HG03432 (cell line): Measurements from ENCODE around the gene RHEB.

Source experiments
- ATAC-seq: cut with Tn5 transposase; IDR thresholded peaks from one replicate; pipeline ENCODE4 v1.9.1; 2021; ENCODE audit warnings: mild to moderate bottlenecking, moderate library complexity; ENCODE audit not compliant: unreplicated experiment

The RHEB gene

DNA sequence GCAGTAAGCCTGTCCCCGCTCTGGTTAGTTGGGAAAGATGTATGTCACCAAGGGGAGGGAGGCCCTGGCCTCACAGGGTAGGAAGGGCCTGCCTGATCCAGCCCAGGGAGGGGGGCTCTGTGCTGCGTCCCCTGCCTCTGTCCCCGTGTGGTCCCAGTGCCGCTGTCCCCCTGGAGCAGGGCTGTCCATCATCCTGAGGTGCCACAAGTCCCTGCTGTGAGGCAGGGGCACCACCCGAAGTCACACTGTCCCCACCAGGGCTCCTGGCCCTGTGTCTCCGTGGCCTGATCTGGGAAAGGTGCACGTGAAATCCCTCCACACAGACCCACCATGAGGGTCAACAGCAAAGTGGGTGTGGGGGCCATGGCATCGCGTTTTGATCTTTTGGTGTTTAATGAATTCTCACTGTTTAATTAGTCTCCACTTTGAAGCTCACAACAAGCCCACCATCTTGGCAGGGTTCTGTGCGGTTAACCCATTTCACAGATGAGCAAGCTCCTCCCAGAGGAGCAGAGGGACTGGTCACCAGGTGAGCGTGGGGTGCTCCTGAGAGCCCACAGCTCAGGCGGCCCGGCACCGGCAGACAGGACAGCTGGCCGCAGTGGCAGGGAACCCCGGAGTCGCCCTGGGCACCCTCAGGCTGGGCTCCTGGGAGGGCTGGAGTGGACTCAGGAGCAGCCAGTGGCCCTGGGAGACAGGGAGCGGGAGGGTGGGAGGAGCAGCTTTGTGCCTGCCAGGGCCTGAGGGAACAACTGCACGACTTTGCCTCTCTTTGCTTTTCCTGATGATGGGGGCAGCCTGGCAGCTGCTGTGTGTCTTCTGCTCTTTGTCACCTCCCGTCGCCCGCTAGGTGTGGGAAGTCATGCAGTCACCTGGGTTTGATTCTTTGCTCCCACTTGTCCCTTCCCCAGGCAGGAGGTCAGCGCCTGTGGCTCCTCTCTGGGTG lies 67.8 kb downstream of the RHEB start:
- no peak for ATAC-seq

DNA sequence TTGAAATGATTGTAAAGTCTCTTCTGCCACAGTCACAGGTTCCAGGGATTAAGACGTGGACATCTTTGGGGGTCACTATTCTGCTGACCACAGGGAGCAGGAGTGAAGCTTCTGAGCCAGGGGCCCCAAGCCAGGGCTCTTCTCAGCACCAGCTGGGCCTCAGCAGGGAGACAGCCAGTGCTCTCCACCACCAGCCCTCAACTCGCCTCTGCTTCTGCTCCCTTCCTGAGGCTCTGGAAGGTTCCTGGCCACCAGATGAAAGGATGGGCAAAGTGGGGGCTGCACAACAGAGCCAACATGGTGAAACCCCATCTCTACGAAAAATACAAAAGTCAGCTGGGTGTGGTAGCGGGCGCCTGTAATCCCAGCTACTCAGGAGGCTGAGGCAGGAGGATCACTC lies 68.5 kb downstream of the RHEB start:
- no peak for ATAC-seq

DNA sequence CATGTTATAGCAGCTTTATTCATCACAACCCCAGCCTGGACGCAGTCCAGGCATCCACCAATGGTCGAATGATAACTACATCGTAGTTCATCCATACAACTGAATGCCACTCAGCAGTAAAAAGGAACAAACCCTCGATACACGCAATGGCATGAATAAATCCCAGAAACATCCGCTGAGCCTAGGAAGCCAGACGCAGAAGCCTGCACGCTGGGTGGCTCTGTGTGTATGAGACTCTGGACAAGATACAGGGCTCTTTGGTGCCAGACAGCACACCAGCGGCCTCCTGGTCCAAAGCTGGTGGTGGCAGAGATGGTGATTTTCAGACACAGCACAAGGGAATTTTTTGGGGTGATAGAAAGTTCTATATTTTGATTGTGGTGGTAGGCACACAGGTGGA lies 69.7 kb downstream of the RHEB start:
- no peak for ATAC-seq

DNA sequence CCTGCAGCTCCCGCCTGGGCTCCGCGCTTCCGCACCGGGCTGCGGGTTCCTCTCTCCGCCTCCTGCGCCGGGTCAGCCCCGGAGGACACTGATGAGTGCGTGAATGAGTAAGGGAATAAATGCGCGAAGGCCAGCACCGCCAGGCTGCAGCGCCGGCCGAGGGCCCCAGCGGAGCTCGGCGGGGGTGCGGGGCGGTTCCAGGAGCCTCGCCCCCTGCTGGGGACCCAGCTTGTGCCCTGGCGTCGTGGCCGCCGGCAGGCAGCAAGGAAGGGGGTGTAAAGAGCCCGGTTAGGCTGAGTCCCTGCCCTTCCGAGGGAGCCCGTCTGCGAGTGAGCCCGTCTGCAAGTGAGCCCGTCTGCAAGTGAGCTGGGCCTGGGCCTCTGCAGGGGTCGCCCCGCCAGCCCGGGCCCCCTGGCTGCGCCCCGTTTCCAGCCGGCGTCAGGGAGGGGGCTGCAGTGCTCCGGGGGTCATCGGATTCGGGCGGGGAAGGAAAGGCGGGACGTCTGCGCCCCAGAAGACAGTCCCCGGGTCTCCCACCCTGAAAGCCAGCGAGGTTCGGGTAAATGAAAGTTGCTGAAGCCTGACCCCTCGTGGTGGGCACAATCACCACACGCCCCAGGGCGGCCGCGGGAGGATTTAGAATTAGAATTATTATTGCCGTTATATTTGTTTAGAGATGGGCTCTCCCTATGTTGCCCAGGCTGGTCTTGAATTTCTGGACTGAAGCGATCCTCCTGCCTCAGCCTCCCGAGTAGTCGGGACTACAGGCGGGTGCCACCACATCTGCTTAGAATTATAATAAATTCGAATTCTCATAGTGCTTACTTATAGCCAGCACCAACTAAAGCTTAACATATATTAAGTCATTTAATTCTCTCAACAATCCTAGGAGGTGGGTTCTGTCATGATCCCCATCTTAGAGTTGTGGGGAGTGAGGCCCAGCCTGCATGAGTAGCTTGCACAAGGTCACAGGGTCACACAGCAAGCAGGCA lies 71.1 kb downstream of the RHEB start:
- ATAC-seq: peak; percentile 70

DNA sequence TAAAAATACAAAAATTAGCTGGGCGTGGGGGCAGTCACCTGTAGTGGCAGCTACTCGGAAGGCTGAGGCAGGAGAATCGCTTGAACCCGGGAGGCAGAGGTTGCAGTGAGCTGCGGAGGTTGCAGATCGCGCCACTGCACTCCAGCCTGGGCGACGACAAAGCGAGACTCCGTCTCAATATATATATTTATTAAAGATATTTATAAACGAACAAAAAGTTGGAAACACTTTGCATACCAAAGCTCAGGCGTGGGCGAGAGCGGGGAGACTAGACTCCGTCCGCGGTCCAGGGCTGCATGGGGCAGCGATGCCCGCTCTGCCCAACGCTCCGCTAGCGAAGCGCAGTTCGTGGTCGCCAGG lies 71.8 kb downstream of the RHEB start:
- ATAC-seq: no peak

DNA sequence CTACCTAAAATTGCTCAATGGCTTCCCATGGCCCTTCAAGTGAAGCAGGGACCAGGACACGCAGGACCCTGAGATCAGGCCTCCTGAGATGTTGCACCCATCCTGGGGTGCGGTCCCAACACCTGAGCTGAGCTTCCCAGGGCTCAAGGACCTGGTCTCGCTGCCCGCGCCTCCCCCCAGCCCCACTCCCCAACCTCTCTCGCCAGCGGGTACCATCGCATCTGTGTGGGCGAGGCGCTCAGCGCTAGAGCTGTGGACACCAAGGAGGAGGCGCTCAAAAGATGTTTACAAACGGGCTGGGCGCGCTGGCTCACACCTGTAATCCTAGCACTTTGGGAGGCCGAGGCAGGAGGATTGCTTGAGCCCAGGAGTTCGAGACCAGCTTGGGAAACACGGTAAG lies 72.4 kb downstream of the RHEB start:
- no peak for ATAC-seq

DNA sequence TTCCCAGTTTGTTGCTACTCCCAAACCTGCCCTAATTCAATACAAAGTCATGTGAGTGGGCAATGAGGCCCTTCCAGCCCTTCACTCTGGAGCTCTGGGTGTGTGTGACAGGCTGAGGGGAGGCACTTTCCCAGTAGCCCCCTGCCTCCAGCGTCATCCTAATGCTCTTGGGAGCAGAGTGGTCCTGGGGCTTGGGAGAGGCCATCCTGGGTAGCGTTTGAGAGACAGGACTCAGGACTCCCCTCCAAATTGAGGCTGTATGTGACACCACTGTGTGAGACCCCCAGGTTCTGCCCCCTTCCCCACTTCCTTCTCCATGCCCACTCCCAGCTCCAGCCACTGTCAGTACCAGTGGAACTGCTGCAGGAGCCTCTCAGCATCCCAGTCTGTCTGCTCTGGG lies 73.3 kb downstream of the RHEB start:
- no peak for ATAC-seq

DNA sequence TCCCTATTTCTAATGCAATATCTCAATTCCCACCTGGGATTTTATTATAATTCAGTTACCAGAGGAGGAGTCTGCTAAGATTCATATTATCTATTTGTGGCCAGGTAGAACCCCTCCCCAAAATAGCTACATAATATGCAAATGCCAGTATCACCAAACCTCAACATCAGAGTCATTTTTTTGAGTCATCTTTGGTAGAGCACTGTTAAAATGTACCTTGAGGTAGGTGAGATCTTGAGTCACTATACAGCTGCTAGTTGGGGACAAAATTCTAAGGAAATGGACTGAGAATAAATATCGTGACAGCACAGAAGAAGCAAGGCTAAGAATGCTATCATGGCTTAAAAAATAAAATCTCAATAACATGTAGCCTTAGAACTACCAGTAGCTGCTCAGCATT lies 75.1 kb downstream of the RHEB start:
- ATAC-seq: no peak

DNA sequence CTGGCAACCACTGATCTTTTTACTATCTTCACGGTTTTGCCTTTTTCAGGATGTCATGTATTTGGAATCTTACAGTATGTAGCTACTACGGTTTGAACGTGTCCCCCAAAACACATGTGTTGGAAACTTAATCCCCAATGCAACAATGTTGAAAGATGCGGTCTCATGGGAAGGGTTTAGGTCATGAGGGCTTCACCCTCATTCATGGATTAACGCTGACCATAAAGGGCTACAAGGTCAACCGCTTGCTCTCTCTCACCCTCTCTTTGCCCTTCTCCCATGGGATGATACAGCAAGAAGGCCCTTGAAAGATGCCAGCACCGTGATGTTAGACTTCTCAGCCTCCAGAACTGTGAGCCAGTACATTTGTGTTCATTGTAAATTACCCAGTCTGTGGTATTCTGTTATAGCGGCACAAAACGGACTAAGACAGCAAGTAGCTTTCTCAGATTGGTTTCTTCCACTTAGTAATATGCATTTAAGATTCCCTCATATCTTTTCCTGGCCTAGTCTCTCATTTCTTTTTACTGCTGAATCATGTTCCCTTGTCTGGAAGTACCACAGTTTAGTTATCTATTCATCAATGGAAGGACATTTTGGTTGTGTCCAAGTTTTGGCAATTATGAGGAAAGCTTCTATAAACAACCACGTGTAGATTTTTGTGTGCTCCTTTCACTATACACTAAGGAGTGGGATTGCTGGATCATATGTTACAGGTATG lies 76.8 kb downstream of the RHEB start:
- ATAC-seq: no peak

DNA sequence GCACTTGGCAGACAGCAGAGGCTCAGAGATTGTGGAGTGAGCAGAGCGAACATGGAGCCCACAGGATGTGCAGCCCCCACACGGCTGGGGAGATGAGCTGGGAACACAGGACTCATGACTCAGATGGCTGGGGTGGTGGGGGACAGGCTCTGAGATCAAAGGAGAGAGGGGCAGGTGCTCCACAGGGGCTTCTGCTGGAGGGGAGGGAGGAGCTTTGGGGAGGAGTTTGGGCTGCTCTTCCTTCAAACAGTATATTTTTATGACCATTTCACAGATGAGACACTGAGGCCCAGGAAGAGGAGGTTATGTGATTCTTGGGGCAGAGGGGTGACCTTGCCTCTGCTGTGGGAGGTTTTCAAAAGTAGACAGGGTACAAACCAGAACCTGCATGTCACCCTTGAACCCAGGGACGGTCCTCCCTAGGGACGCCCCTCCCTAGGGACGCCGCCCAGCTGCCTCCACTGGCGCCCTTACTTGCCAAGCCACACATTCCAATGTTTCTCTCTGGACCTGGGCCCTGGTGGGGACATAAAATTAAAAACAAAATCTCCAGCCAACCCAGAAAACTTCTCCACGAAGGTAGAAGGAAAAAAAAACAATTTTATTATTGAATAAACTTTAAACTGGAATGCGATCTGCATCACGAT lies 78.8 kb downstream of the RHEB start:
- ATAC-seq: no peak

DNA sequence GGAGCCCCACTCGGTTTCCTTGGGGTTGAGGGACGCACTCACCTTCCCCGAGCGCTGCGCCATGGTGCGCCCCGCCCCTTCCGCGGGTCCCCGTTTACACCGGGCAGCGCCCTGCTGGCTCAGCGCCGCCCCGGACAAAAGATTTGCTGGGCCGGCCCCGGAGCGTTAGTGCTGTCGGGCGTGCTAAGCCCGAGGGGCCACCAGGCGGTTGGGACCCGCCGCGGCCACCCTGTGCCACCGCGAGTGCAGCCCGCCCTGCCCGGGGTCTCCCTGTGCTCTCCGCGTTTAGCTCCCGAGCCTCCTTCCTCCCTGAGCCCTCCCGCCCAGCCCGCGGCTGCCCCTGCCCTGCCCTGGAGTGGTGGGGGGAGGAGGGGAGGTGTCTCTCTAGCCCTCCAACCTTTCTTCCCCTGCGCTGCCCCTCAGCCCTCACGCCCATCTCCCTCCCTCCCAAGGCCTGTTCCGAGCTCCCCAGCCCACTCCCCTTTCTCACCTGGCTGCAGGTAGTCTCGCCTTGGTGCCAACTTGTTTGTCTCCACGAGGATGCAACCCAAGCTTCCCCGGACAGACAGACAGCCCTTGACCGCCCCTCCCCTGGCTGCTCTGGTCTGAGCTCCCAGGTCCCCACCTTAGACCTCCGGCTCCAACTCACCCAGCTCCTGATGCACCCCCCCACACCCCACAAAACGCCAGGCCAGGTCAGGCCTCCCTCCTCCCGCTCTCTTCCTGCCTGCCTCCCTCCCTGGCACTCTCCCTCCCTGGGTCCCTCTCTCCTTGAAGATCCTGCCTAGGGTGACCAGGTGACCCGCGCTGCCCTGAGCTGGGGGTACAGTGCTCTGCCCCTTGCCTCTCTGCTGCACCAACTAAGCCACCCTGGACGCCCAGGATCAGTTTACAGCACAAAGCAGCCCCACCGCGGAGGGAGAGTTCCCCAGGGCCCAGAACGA lies 79.6 kb downstream of the RHEB start, which contains the start of gene CRYGN:
Gene CRYGN, minus strand, starts transcription at position 287 of the 944 bp plus-strand sequence. Its CDS starts 224 bp downstream, at position 63.
- no peak for ATAC-seq

DNA sequence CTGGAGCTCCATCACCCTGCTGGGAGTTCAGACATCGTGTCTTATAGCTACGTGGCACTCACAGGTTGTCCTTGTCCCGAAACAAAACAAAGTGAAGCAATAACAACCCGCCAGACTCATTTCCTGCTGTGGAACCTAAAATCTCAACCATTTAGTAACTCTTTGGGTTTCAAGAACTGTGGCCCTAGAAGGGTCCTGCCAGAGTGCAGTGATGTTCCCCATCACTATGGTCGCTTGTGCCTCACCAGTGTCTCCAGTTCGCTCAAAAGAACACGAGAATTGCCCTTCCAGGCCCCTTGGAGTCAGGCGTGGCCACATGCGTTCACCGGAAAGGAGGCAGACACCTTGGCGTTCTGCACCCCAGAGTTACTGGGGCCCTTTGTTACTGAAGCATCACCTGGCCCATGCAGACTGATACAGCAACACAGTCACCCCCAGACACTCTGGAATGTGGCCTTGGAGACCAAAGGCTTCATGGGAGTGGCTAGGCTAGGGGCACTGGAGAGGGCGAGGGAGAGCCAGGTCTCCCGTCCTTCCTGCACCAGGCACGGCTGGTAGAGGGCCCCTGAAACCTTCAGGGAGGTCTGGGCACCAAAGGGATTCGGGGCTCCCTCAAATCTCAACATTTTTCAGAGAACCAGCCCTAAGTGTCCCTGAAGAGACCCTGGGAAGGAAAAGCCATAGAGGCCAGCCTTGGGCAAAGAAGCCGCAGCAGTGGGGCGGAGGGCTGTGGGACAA lies 80.7 kb downstream of the RHEB start:
- no peak for ATAC-seq

DNA sequence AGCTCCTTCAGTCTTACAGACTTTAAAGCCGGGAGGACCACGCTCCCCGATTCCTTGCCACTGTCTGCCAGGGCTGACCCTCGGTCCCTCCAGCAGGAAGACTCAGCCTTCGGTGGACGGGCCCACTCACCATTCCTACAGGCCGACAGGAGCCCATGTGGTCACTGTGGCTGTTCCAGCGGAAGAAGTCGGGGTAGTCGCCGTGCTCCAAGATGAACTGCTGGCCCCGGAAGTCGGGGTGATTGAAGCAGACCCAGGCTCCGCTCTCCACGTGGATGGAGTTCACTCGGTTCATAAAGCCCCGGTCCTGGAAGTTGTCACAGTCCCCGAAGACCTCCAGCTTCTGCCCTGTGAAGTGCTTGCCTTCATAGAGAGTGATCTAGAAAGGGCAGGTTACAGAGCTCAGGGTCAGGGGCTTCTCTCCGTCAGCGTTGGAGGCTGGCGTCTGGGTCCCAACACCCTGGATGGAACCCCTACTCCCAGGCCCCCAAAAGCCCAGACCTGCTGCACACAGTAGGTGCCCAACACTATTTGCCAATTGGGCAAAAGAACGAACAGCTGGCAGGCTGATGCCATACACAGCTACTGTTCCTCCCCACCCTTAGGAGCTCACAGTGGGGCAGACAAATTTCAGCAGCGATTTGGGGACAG lies 81.7 kb downstream of the RHEB start:
- no peak for ATAC-seq

DNA sequence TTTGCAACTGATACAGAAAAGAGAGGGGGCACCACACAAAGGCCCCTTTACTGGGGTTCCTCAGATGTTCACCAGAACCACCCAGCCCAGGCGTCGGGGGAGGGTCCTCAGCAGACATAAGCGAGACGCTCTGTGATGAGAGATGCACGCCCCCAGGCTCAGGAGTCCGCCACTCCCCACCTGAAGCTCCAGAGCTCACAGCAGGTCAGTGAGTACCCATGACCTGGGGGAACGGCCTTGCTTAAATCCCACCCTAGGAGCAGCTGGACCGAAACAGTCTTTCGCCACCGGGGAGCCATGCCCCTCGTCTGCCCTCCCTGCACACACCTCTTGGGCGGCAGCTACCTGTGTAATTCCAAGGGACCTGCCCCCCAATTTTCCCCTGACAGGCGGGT lies 82.5 kb downstream of the RHEB start:
- ATAC-seq: no peak

DNA sequence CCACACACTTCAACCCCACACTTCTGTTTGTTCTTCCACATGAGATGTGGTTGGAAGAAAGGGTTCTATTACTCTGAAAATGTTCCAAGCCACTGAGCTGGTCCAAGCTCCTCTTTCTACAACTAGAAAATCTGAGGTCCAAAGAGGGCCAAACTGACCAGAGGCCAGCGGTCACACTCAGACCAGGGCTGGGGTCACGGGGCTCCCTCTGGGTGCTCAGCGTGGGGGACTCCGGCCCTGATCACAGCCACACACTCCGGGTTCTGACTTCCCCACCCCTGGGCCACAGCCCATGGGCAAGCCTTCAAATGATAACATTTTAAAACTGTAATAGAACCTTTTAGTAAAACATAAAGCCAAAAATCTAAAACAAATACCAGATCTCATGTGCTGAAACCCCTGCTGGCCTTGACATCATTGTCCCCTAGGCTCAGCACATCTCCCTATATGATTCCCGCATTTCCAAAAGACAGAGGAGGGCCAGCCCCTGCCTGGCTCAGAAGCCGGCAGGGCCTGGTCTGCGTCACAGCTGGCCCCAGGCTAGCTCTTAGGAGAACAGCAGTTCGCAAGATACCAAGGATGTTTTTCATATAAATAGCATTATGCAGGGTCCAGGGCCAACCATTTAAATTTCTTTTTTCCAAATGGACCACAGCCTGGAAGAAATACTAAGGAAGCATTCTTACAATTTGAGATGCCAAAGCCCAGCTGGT lies 83.1 kb downstream of the RHEB start:
- ATAC-seq: no peak

DNA sequence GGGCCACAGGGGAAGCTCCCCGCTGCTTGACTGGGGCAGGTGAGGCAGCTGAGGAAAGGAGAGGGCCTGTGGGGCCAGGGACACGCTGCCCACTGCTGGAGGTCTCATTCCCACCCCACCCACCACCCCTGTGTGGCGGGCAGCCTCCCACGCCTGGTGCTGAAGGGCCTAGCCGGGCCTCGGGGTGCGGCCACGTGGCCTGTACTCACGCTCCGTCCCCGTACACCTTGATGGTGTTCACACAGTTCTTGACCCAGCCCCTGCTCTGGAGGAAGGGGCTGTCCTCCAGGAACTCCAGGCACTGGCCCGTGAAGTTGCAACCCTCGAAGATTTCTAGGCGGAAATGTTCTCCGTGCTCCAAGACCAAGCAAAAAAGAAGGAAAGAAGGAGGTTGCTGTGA lies 83.7 kb downstream of the RHEB start:
- ATAC-seq: no peak

DNA sequence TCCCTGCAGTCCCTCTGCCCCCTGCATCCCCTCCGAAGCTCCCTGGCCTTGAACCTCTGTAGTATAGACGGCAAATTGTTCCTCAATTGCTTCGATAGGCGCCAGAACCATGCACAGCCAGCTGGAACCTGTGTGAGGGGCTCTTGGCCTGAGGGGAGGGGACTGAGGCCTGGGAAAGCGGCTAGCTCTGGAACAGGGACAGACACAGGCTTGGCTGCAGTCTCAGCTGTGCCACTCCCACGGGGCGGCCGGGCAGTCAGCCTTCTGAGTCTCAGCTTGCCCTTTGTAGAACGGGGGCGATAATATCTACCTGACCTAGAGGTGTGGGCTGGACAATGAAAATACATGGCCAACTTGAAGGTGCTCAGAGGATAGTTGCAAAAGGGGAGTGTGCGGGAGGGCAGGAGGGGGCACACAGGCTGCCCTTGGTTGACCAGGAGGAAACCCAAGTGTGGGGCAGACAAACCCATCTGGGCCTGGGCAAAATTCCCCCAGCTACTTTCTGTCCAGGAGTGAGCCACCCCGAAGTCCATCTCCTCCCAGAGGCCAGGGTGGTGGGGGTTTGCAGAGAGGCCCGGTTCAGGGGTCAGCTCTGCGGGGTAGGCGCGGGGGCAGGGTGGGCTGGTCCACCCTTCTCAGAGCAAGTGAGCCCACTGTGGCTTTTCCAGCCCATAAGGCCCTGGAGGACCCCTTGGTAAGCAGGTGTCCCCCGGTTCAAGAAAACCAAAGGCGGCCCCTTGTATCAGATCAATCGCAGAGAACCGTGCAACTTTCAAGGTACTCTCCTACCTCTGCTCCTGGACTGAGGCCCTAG lies 84.4 kb downstream of the RHEB start:
- ATAC-seq: no peak
